IPS-NIHi7 (cell line): ENCODE data around the gene NCLN.
"Not testable (repeated sequence)": the region's sequence is repeated elsewhere in the genome, so short reads cannot be mapped to it uniquely, and the experiment has no call there.

ENCODE experiments used
- DNase-seq: peaks from one replicate; pipeline ENCODE4 v3.0.0; 2012; ENCODE audit warnings: mixed read lengths; ENCODE audit errors: extremely low spot score

NCLN gene

DNA sequence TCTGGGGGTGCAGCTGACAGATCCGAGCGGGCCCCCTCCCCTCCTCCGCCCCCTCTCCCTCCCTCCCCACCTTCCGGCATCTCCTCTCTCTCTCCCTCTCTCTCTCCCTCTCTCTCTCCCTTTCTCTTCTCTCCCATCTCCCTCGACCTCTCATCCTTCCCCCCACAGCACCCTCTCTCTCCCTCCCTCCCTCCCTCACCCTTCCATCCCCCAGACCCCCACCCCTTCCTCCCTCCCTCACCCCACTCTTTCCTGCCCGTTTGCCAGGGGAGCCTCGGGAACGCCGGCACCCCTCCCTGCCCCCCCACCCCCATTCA lies 39.4 kb downstream of the NCLN start:
- DNase-seq: no peak

- DNase-seq: no peak
Observed at GRCh38 chr19:3225677-3226093, 40.0 kb downstream of the NCLN start.

GRCh38 chr19:3227054-3227626 lies 41.4 kb downstream of the NCLN start:
- no peak for DNase-seq

GRCh38 chr19:3229346-3229743 lies 43.6 kb downstream of the NCLN start:
- no peak for DNase-seq

GRCh38 chr19:3229888-3230496 lies 44.3 kb downstream of the NCLN start:
- DNase-seq: no peak

GRCh38 chr19:3231288-3231687 lies 45.6 kb downstream of the NCLN start:
- DNase-seq: no peak

DNA sequence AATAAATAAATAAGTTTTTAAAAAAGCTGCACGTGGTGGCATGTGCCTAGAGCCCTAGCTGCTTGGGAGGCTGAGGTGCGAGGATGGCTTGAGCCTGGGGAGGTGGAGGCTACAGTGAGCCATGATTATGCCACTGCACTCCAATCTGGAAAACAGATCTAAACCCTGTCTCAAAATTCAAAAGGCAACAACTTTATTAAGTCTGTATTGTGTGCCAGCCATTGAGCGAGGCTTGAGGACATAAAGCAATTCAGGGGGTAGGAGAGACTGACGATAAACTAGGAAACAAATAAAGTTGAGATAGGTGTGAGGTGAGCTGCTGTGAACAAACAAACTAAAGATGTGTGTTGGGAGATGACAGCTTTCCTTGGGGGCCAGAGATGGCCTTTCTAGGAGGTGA lies 47.4 kb downstream of the NCLN start:
- DNase-seq: no peak

- peak; percentile 41 for DNase-seq
Observed at GRCh38 chr19:3233831-3234230, 48.1 kb downstream of the NCLN start.

DNA sequence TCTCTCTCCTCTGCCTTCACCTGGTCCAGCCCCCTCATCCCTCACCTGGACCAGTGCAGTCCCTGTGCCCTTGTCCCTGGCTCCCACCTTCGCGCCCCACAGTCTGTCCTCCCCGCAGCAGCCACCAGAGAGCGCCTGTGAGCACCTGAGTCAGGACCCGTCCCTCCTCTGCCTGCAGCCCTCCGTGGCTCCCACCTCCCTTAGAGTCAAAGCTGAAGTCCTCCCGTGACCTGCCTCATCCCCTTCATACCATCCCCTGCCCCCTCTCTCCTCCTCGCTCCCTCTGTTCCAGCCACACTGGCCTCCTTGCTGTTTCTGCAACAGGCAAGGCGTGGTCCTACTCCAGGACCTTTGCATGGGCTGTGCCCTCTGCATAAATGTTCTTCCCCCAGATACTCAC lies 49.1 kb downstream of the NCLN start:
- peak; percentile 60 for DNase-seq

DNA sequence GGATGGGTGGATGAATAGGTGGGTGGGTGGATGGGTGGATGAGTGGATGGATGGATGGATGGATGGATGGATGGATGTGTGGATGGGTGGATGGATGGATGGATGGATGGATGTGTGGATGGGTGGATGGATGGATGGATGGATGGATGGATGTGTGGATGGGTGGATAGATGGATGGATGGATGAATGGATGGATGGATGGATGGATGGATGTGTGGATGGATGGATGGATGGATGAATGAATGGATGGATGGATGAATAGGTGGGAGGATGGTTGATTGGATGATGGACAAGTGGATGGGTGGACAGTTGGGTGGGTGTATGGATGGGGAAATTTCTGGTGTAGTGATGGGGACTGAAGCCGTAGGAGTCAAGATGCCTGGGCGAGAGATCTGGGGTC lies 49.9 kb downstream of the NCLN start:
- not testable (repeated sequence) for DNase-seq

GRCh38 chr19:3236272-3236671 lies 50.5 kb downstream of the NCLN start:
- no peak for DNase-seq

DNA sequence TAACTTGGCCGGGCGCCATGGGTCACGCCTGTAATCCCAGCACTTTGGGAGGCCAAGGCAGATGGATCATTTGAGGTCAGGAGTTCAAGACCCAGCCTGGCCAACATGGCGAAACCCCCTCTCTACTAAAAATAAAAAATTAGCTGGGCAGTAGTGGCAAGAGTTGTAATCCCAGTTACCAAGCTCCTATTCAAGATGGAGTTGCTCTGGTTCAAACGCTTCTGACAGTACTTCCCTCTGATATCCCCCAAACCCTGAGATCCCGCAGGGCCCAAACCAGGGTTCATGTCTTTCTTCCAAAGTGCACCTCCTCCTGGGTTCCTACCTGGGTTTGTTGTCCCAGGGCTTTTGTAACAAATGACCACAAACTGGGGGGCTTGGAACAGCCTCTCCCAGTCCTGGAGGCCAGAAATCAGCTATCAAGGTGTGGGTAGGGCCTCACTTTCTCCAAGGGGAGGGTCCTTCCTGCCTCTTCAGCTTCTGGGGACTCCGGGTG lies 52.4 kb downstream of the NCLN start:
- DNase-seq: no peak

GRCh38 chr19:3239367-3239766 lies 53.6 kb downstream of the NCLN start:
- DNase-seq: no peak

DNA sequence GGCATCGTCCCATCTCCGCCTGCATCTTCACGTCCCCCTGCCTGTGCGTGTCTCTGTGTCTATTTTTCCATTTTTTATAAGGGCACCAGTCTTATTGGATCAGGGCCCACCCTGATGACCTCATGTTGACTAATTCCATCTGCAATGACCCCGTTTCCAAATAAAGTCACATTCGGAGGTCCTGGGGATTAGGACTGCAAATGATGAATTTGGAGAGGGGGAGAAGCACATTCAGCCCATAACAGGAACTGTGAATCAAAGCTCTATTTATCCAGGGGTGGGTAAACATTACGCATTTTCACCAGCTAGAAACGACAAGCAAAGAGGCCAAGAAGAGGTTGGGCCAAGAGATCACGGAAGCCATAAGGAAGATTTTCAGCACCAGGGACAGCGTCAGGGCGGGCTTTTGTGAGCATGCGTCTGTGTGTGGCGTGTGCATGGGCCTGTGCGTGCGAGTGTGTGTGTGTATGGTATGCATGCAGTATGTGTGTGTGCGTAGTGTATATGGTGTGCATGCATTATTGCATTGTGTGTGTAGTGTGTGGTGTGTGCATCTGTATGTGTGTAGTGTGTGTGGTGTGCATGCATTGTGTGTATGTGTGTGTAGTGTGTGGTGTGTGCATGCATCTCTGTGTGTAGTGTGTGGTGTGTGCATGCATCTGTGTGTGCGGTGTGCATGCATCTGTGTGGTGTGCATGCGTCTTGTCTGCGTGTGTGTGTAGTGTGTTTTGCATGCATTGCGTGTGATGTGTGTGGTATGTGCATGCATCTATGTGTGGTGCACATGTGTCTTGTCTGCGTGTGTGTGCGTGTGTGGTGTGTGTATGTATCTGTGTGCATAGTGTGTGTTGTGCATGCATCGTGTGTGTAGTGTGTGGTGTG lies 58.3 kb downstream of the NCLN start:
- DNase-seq: peak; percentile 74

- DNase-seq: no peak
Observed at GRCh38 chr19:3245050-3245449, 59.3 kb downstream of the NCLN start.

GRCh38 chr19:3248728-3249326 lies 63.1 kb downstream of the NCLN start:
- DNase-seq: no peak

GRCh38 chr19:3249408-3249807 lies 63.7 kb downstream of the NCLN start:
- peak; percentile 46 for DNase-seq

GRCh38 chr19:3250675-3251074 lies 64.9 kb downstream of the NCLN start:
- DNase-seq: no peak

GRCh38 chr19:3251229-3251628 lies 65.5 kb downstream of the NCLN start:
- DNase-seq: no peak

- DNase-seq: no peak
Observed at GRCh38 chr19:3252650-3253049, 66.9 kb downstream of the NCLN start.

DNA sequence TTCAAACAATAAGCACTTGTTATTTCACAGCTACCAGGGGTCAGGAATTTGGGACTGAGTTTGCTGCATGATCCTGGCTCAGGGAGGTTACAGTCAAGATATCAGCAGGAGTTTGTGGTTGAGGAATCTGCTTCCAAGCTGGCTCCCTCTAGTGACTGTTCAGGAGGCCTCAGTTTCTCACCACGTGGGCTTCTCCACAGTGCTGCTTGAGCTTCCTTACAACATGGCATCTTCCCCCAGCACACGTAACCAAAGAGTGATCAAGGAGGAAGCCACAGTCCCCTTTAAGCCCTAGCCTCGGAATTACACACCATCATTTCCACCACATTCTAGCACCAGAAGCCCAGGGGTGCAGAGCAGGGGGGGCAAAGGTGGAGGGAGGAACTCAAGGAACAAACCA lies 67.5 kb downstream of the NCLN start:
- DNase-seq: no peak

DNA sequence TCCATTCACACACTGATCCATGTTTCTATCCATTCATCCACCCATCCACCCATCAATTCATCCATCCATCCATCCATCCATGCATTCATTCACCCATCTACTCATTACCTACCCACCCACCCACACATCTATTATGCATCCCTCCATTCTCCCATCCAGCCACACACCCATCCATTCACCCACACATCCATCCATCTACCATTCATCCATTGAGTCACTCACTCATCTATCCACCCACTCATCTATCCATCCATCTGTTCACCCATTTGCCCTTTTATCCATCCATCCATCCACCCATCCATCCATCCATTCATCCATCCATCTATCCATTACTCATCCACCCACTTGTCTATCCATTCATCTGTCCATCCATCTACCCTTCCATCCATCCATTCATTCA lies 68.8 kb downstream of the NCLN start:
- no peak for DNase-seq

DNA sequence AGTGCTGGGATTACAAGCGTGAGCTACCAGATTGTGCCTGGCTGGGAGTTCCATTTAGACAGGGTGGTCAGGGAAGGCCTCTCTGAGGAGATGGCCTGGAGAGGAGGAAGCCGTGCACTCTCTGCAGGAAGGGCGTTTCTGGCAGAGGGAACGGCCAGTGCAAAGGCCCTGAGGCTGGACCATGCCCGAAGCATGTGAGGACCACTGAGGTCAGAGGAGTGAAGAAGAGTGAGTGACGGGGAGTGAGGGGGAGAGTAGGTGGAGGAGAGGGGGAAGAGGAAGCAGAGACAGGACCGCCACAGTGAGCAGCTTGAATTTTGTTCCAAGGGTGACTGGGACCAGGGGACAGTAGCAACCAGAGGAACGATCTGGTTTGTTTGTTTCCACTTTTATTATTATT lies 71.3 kb downstream of the NCLN start:
- no peak for DNase-seq
